Urothelium cell line (cell line): ENCODE results near the gene CPSF3.

Experiments
- DNase-seq: peaks from one replicate; pipeline ENCODE4 v3.0.0; 2011; ENCODE audit warnings: low spot score, mixed read lengths
- FAIRE-seq: peaks from 2 replicates; lab custom pipeline; 2011; peaks lifted over from hg19 to GRCh38; lab: Jason Lieb, UNC

CPSF3 gene

GRCh38 chr2:9462886-9463697 lies 39.6 kb downstream of the CPSF3 start:
- no peak for FAIRE-seq
- DNase-seq: no peak

GRCh38 chr2:9463698-9464034 lies 40.2 kb downstream of the CPSF3 start:
- FAIRE-seq (no peak), DNase-seq (no peak)

GRCh38 chr2:9465170-9465569 lies 41.7 kb downstream of the CPSF3 start:
- no peak for FAIRE-seq
- DNase-seq: no peak

GRCh38 chr2:9466147-9466683 lies 42.8 kb downstream of the CPSF3 start:
- DNase-seq: no peak
- FAIRE-seq: no peak

- no peak for DNase-seq
These were observed 44.2 kb downstream of the CPSF3 start for GRCh38 chr2:9467687-9468086.

GRCh38 chr2:9471206-9471605 lies 47.8 kb downstream of the CPSF3 start:
- no peak for FAIRE-seq

More at GRCh38 chr2:9467687-9468086, 44.2 kb downstream of the CPSF3 start:
- no peak for FAIRE-seq

GRCh38 chr2:9472511-9472910 lies 49.1 kb downstream of the CPSF3 start:
- FAIRE-seq (no peak), DNase-seq (no peak)

More at GRCh38 chr2:9471206-9471605, 47.8 kb downstream of the CPSF3 start:
- DNase-seq: no peak

GRCh38 chr2:9473308-9473984 lies 50.0 kb downstream of the CPSF3 start:
- peak; percentile 24 for DNase-seq
- no peak for FAIRE-seq

GRCh38 chr2:9473985-9474360 lies 50.5 kb downstream of the CPSF3 start:
- FAIRE-seq (no peak), DNase-seq (no peak)

GRCh38 chr2:9474361-9475057 lies 51.1 kb downstream of the CPSF3 start, which contains the start of gene IAH1:
TSS of gene IAH1 (plus strand) at chr2:9474551. CDS start at chr2:9474567, 16 bp downstream.
- FAIRE-seq: no peak
- peak; percentile 79 for DNase-seq

- DNase-seq: no peak
- no peak for FAIRE-seq
These were observed 54.5 kb downstream of the CPSF3 start for GRCh38 chr2:9477914-9478313.

- DNase-seq: no peak
- FAIRE-seq: no peak
These were observed 55.1 kb downstream of the CPSF3 start for GRCh38 chr2:9478526-9478925.

- FAIRE-seq: no peak
- DNase-seq: no peak
These were observed 56.7 kb downstream of the CPSF3 start for GRCh38 chr2:9480157-9480556.

GRCh38 chr2:9483107-9483506 lies 59.7 kb downstream of the CPSF3 start:
- FAIRE-seq: no peak
- DNase-seq: no peak

- no peak for DNase-seq
- FAIRE-seq: no peak
These were observed 61.1 kb downstream of the CPSF3 start for GRCh38 chr2:9484533-9484932.

GRCh38 chr2:9488583-9489547 lies 65.4 kb downstream of the CPSF3 start:
- DNase-seq (no peak), FAIRE-seq (no peak)

GRCh38 chr2:9490789-9491188 lies 67.3 kb downstream of the CPSF3 start:
- no peak for FAIRE-seq

GRCh38 chr2:9492927-9493326 lies 69.5 kb downstream of the CPSF3 start:
- DNase-seq: no peak
- FAIRE-seq: no peak

More at GRCh38 chr2:9490789-9491188, 67.3 kb downstream of the CPSF3 start:
- no peak for DNase-seq

GRCh38 chr2:9493478-9493877 lies 70.0 kb downstream of the CPSF3 start:
- no peak for DNase-seq
- FAIRE-seq: no peak

GRCh38 chr2:9494081-9494480 lies 70.6 kb downstream of the CPSF3 start:
- FAIRE-seq: no peak
- DNase-seq: no peak
